Motor neuron (in vitro differentiated cells): ENCODE results near the gene SNCB. TPM values are rescaled to one million over a fixed set of nuclear protein-coding genes. Genes with fewer than 3 reads are reported as not detected.

Source experiments
- ATAC-seq, 8 experiments: fragments of 200-7000 bp; cut with Tn5 transposase; replicated peaks in 6 of 8; 2 replicates each; pipeline ENCODE4 v1.8.0; 2021; ENCODE audit warnings: mild to moderate bottlenecking in 8 of 8, moderate library complexity in 8 of 8
- H3K27ac ChIP-seq, 2 donors: fragments of 250-450 bp; sonication (Bioruptor Pico); 2 replicates each; pipeline ENCODE4 v1.9.0; 2021; ENCODE audit warnings: antibody characterized with exemption in 2 of 2, mild to moderate bottlenecking in 2 of 2, moderate library complexity in 1 of 2
- H3K4me1 ChIP-seq, 2 donors: fragments of 250-450 bp; sonication (Bioruptor Pico); replicated peaks in 1 of 2; 2 replicates each; pipeline ENCODE4 v1.6.1; 2021; ENCODE audit warnings: antibody characterized with exemption in 2 of 2, mild to moderate bottlenecking in 2 of 2, moderate library complexity in 1 of 2
- H3K4me3 ChIP-seq, 5 donors: fragments of 250-450 bp; sonication (Bioruptor Pico); 2 replicates each; pipeline ENCODE4 v1.9.0; 2021; ENCODE audit warnings: antibody characterized with exemption in 5 of 5, mild to moderate bottlenecking in 5 of 5, moderate library complexity in 4 of 5
- WGBS, 10 experiments: fragments of 450-650 bp; shearing (Covaris generic); methylation state at CpG; one replicate each; pipeline ENCODE4 v1.0.0; 2022; 5-methylcytosine and 5-hydroxymethylcytosine counted together
- in situ Hi-C, 9 experiments: fragments of 400-800 bp; cut with MboI; loops; one replicate each; pipeline ENCODE4 v1.15.0; 2021; ENCODE audit warnings: low sequenced_read_pairs in 9 of 9, low pct_unique_long_range_greater_than_20kb in 2 of 9; ENCODE audit not compliant: unreplicated experiment in 9 of 9
- total RNA-seq, 8 experiments: library from RNA; unstranded; fragments of 300-600 nt; gene quantifications; 2 replicates each; pipeline versions ENCODE4 v1.2.3 to v1.2.4, GENCODE V29; 2022

SNCB gene
- total RNA-seq, 8 experiments from 2014 or later: 0.58 to 10.8 (median 3.9) TPM; not detected in 2

GRCh38 chr5:176670449-176670848 lies 40.1 kb upstream of the SNCB start:
- 30 to 90% (median 46%) methylated on average over 1 to 5 of the region's 8 CpGs; no CpG with 5 or more reads in 6 of the 10 experiments for WGBS, 10 experiments
- H3K4me1 ChIP-seq: peaks cover 9 to 12% of the 10 kb centered on the region in 2 donors
- ATAC-seq: peak in 3 of 8 experiments; percentile 29 to 42 (median 38)
- no peak overlapping the region for H3K4me3 ChIP-seq
- in situ Hi-C loops: loop anchor here in 6 of 9 experiments (25.0 kb wide), 3 partner anchors 242 to 442 kb away; no protein-coding TSS in a partner anchor
- H3K27ac ChIP-seq: no peak overlapping the region

- Histone ChIP-seq H3K27ac (no peak overlapping the region), H3K4me3 (no peak overlapping the region), H3K4me1 (peaks cover 18% of the 10 kb centered on the region in 2 donors)
- in situ Hi-C loops: loop anchor here in 7 of 9 experiments (10.0 to 25.0 kb wide), 4 partner anchors 245 to 447 kb away; no protein-coding TSS in a partner anchor
- no peak for ATAC-seq
- 14 to 100% (median 68%) methylated on average over 1 to 5 of the region's 7 CpGs; no CpG with 5 or more reads in 1 of the 10 experiments for WGBS, 10 experiments
Observed at GRCh38 chr5:176667637-176668036, 37.3 kb upstream of the SNCB start.

GRCh38 chr5:176665517-176665916 lies 35.2 kb upstream of the SNCB start:
- Histone ChIP-seq H3K4me1 (peaks cover 12% of the 10 kb centered on the region in 2 donors), H3K27ac (no peak overlapping the region), H3K4me3 (no peak overlapping the region)
- WGBS, 10 experiments: 0 to 100% (median 78%) methylated on average over 1 to 4 of the region's 6 CpGs; no CpG with 5 or more reads in 2 of the 10 experiments
- ATAC-seq: no peak
- in situ Hi-C loops: loop anchor here in 7 of 9 experiments (10.0 to 25.0 kb wide), 4 partner anchors 247 to 449 kb away; no protein-coding TSS in a partner anchor

- Histone ChIP-seq H3K4me3 (no peak overlapping the region), H3K4me1 (peaks cover 12% of the 10 kb centered on the region in 2 donors), H3K27ac (no peak overlapping the region)
- WGBS, 10 experiments: 81% methylated on average over 4 of the region's 19 CpGs; no CpG with 5 or more reads in 9 of the 10 experiments
- in situ Hi-C loops: loop anchor here in 7 of 9 experiments (10.0 to 25.0 kb wide), 4 partner anchors 247 to 450 kb away; no protein-coding TSS in a partner anchor
- ATAC-seq: peak in 5 of 8 experiments; percentile 44 to 72 (median 63)
Observed at GRCh38 chr5:176664886-176665285, 34.6 kb upstream of the SNCB start.

GRCh38 chr5:176664479-176664878 lies 34.1 kb upstream of the SNCB start:
- no peak overlapping the region for H3K4me3 ChIP-seq
- peak in 5 of 8 experiments; percentile 3 to 37 (median 30) for ATAC-seq
- H3K27ac ChIP-seq: peak overlapping the region in 1 of 2 donors; percentile 2
- H3K4me1 ChIP-seq: peaks cover 12% of the 10 kb centered on the region in 2 donors
- 0 to 64% methylated on average over 1 to 2 of the region's 6 CpGs; no CpG with 5 or more reads in 8 of the 10 experiments for WGBS, 10 experiments
- in situ Hi-C loops: loop anchor here in 7 of 9 experiments (10.0 to 25.0 kb wide), 4 partner anchors 248 to 450 kb away; no protein-coding TSS in a partner anchor

GRCh38 chr5:176663566-176663965 lies 33.2 kb upstream of the SNCB start:
- no peak for ATAC-seq
- 39 to 95% (median 85%) methylated on average over 2 to 10 of the region's 10 CpGs; no CpG with 5 or more reads in 3 of the 10 experiments for WGBS, 10 experiments
- Histone ChIP-seq H3K4me3 (no peak overlapping the region), H3K4me1 (peaks cover 12% of the 10 kb centered on the region in 2 donors), H3K27ac (no peak overlapping the region)
- in situ Hi-C loops: loop anchor here in 7 of 9 experiments (10.0 to 25.0 kb wide), 4 partner anchors 249 to 451 kb away; no protein-coding TSS in a partner anchor

- Histone ChIP-seq H3K27ac (no peak overlapping the region), H3K4me3 (no peak overlapping the region), H3K4me1 (peaks cover 12% of the 10 kb centered on the region in 2 donors)
- 39 to 100% (median 72%) methylated on average over 1 to 8 of the region's 21 CpGs; no CpG with 5 or more reads in 2 of the 10 experiments for WGBS, 10 experiments
- in situ Hi-C loops: loop anchor here in 7 of 9 experiments (10.0 to 25.0 kb wide), 4 partner anchors 250 to 452 kb away; no protein-coding TSS in a partner anchor
- no peak for ATAC-seq
Observed at GRCh38 chr5:176662371-176663333, 32.3 kb upstream of the SNCB start.

GRCh38 chr5:176661676-176662075 lies 31.3 kb upstream of the SNCB start:
- Histone ChIP-seq H3K4me3 (no peak overlapping the region), H3K27ac (no peak overlapping the region), H3K4me1 (peaks cover 12% of the 10 kb centered on the region in 2 donors)
- 100% methylated on average over 1 to 3 of the region's 10 CpGs; no CpG with 5 or more reads in 5 of the 10 experiments for WGBS, 10 experiments
- in situ Hi-C loops: loop anchor here in 7 of 9 experiments (10.0 to 25.0 kb wide), 4 partner anchors 251 to 453 kb away; no protein-coding TSS in a partner anchor
- no peak for ATAC-seq

- Histone ChIP-seq H3K4me1 (peaks cover 12% of the 10 kb centered on the region in 2 donors), H3K27ac (no peak overlapping the region), H3K4me3 (no peak overlapping the region)
- 28 to 100% (median 64%) methylated on average over 1 to 18 of the region's 33 CpGs; no CpG with 5 or more reads in 2 of the 10 experiments for WGBS, 10 experiments
- in situ Hi-C loops: loop anchor here in 7 of 9 experiments (10.0 to 25.0 kb wide), 4 partner anchors 251 to 454 kb away; no protein-coding TSS in a partner anchor
- peak; percentile 63 to 91 (median 78) for ATAC-seq
Observed at GRCh38 chr5:176660860-176661641, 30.7 kb upstream of the SNCB start.

GRCh38 chr5:176660530-176660859 lies 30.2 kb upstream of the SNCB start:
- in situ Hi-C loops: loop anchor here in 7 of 9 experiments (10.0 to 25.0 kb wide), 4 partner anchors 252 to 454 kb away; no protein-coding TSS in a partner anchor
- WGBS, 10 experiments: 0% methylated on average over 1 of the region's 1 CpG; no CpG with 5 or more reads in 7 of the 10 experiments

GRCh38 chr5:176659860-176660461 lies 29.6 kb upstream of the SNCB start:
- in situ Hi-C loops: loop anchor here in 7 of 9 experiments (10.0 to 25.0 kb wide), 4 partner anchors 252 to 455 kb away; no protein-coding TSS in a partner anchor
- no peak for ATAC-seq
- no peak overlapping the region for H3K27ac ChIP-seq
- no peak overlapping the region for H3K4me3 ChIP-seq
- WGBS, 10 experiments: 0 to 20% methylated on average over 1 of the region's 4 CpGs; no CpG with 5 or more reads in 8 of the 10 experiments
- H3K4me1 ChIP-seq: peaks cover 10% of the 10 kb centered on the region in 2 donors

More at GRCh38 chr5:176660530-176660859, 30.2 kb upstream of the SNCB start:
- ATAC-seq: peak in 2 of 8 experiments; percentile 7 to 17
- Histone ChIP-seq H3K27ac (no peak overlapping the region), H3K4me3 (no peak overlapping the region), H3K4me1 (peaks cover 12% of the 10 kb centered on the region in 2 donors)
